Ammon's horn (tissue), 1 donor: ENCODE results near the gene ZNRF2.
"Not testable (repeated sequence)": the region's sequence is repeated elsewhere in the genome, so short reads cannot be mapped to it uniquely, and the experiment has no call there.

Experiments used
- DNase-seq: peaks from one replicate; pipeline ENCODE4 v3.0.0-alpha.2; 2016; ENCODE audit warnings: low spot score

Gene ZNRF2

DNA sequence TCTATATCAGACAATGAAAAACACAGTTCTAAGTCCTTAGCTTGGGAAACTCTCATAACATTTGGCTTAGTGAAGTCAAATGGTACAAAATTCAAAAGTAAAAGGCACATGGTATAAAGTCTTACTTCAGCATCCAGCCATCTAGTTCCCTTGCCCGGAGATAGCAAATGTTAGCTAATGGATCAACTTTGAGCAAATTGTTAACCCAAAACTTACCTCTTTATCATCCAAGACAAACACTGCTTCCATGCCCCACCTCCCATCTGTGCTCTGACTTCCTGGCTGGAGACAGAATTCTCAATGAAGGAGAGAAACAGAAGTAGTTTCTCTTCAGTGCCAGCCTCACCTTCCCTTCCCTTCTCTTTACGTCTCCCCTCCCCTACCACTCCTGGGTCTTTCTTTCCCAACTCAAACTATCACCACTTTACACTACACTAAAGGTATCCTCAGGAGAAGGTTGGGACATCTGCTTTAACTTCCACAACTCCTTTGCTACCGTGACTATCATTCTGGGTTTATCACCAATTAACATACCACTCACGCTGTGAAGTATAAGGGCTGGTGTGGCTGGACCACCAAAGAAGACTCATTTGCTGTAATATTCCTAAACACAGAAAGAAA lies 21.2 kb upstream of the ZNRF2 start:
- DNase-seq, result no peak

DNA sequence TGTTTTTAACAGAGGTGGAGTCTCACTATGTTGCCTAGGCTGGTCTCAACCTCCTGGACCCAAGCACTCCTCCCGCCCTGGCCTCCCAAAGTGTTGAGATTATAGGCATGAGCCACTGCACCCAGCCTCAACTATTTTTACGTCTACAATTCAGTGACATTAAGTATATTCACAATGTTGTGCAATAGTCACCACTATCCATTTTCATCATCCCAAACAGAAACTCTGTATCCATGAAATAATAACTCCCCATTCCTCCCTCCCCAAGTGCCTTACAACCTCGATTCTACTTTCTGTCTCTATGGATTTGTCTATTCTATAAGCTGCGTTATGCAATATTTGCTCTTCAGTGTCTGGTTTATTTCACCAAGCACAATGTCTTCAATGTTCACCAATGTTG lies 20.3 kb upstream of the ZNRF2 start:
- DNase-seq, result no peak

- DNase-seq, result not testable (repeated sequence)
These were observed 19.2 kb upstream of the ZNRF2 start for GRCh38 chr7:30265189-30265588.

DNA sequence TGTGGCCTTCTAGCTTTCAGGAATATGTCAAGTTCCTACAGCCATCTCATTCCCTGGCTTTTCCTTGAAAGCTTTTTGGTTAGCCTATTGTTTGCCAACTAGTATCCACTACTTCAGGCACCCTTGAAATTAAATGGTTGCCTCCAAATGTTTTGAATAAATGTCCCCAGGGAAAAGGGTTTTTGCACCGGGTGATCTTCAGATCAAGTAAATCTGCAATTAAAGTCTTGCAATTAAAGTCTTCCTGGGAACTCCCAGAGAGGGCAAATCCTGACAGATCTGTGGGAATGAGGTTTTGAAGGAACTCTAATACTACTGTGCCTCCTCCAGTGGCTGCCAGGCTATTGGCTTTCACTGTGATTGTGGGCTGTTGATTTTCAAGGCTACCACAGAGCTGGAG lies 17.7 kb upstream of the ZNRF2 start:
- DNase-seq, result no peak

GRCh38 chr7:30268586-30268985 lies 15.8 kb upstream of the ZNRF2 start:
- no peak for DNase-seq

DNA sequence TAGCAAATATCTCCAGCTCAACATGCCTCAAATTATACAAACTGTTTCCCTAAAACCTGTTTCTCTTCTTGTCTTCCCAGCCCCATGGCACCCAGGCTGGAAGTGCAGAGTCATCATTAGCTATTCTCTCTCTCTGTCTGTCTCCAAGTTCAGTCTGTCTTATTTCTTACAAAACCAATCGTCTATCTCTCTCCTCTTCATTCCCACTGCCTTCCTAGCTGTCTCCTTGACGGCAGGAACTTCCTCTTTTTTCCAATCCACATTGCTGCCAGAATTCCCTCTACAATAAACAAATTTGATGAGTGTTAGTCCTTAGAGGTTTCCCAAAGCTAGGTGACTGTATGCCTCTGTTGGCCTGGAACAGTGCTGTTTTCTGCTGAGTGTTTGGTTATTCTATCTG lies 14.9 kb upstream of the ZNRF2 start:
- DNase-seq, result no peak

GRCh38 chr7:30270921-30271320 lies 13.5 kb upstream of the ZNRF2 start:
- DNase-seq, result no peak

DNA sequence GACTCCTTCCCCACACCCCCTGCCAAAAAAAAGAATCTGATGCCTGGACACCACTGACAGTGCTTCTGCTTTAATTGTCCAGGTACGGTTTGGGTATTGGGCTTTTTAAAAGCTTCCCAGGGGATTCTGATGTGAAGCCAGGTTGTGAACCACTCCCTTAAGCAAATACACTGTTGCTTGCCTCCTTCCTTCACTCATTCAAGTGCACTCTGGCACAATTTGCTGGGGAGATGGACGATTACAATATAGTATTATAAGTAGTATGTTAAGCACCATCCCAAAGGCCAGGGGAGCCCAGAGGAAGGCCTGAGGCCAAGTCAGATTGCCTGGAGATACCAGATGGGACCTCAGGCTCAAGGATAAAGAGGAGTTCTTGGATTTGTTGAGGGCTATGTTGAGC lies 12.3 kb upstream of the ZNRF2 start:
- DNase-seq, result no peak

GRCh38 chr7:30273552-30273951 lies 10.8 kb upstream of the ZNRF2 start:
- DNase-seq, result no peak

DNA sequence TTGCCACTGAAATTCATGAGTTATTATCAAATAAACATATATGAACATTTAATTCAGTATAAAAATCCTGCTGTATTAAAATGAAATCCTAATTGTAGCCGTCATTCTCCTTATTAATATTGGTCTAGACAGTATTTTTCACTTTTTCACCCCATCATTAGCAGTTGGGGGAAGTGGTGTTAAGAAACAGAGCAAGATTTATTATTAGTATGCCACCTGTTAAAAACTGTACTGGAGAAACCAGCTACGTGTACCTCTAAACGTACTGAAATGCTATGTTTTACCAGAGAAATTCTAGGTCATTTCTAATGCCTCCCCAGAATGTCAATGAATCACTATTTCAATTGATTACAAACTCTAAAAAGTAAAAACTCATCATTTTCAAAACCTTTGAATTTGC lies 9.8 kb upstream of the ZNRF2 start:
- DNase-seq, result no peak

GRCh38 chr7:30276203-30276900 lies 8.0 kb upstream of the ZNRF2 start:
- peak; percentile 84 for DNase-seq

DNA sequence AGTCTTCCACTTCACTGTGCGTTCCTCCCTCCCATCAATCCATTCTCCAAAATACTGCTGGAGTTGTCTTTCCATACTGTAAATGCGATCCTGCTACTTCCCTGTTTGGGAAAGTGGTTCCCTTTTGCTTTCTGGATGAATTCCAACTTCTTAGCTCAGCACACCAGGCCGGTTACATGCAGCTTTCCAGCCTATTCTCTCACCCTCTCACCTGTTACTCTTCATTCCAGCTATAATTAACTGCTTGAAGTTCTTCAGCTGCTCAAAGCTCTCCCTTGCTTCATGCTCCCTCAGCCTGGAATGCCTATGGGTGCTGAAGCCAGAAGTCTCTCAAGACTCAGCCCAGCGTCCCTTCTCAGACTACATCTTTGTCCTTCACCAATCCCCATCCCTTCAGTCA lies 6.0 kb upstream of the ZNRF2 start:
- no peak for DNase-seq

DNA sequence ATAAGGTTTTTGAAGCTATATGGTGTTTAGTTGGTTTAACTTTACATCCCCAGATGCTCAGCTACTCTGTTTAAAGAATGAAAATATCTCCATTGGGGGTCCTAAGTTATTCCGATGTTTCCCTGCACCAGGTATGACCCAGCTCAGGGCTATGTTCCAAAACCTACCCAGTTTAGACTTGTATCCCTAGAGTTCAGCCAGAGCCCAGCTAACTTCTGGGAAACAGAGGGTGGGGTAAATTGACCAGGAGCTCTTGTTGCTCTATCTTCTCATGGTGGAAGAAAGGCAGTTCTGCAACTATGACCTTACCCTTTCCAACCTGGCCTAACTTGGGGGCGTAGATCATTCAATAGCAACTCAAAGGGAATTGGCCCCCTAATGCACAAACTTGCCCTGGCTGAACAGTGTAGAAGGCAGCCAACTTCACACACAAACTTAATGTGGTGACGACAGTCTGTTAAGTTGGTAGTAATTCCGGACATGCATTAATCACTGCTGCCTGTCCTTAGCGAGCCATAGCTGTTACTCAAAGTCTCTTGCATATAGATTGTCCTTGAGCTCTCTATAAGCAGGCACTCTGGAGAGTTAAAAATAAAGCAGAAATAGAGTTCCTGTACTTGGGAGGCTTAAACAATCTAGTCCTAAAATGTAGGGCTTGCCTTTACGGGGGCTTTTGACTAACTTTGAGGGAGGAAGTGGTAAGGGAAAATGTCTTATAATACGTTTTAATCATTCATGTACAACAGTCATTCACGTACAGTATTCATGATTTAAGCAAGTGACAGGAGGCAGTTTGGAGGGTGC lies 5.3 kb upstream of the ZNRF2 start:
- DNase-seq, result no peak

DNA sequence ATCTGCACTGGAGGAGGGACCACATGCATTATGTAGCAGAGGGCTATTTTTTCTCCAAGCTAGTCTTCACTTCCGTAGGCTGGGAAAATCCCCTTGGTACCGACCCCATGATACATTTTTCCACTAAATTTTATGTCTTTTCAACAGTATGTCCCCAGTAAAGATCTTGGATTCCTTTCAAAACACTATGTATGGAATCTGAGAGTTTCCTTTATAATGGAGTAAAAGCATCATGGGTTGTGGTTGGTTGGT lies 4.8 kb upstream of the ZNRF2 start:
- DNase-seq, result no peak

- no peak for DNase-seq
These were observed 3.8 kb upstream of the ZNRF2 start for GRCh38 chr7:30280631-30281030.

GRCh38 chr7:30281263-30281662 lies 3.1 kb upstream of the ZNRF2 start:
- no peak for DNase-seq

DNA sequence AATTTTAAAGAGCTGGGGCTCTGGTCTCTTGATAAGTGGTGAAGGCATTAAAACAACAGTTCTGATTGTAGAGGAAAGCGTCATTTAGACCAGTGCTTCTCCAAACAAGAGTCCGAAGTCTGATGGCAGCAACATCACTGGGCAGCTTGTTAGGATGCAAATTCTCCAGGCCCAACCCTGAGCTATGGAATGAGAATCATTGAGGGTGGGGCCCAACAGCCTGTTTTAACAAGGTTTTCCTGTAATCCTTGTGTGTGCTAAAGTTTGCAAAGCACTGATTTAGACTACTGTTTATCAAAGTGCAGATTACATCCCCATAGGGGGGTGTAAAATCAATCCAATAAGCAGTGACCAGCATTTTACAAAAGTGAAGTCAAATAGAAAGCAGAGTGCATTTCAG lies 2.6 kb upstream of the ZNRF2 start:
- no peak for DNase-seq

DNA sequence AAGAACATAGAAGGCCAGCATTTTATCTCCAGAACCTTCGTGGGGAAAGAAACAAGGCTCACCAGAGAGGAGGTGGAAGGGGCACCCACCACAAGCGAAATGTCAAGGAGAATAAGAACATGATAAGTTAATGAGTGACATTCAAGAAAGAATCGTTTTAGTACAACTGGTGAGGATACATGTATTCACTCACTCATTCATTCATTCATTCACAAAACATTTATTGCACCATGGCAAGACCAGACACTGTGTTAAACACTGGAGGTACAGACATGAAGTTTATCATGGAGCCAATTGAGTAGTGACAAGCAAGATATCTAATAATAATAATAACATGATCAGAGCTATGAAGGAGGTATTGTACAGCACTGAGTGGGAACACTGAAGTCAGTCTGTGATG lies 1.7 kb upstream of the ZNRF2 start:
- no peak for DNase-seq

DNA sequence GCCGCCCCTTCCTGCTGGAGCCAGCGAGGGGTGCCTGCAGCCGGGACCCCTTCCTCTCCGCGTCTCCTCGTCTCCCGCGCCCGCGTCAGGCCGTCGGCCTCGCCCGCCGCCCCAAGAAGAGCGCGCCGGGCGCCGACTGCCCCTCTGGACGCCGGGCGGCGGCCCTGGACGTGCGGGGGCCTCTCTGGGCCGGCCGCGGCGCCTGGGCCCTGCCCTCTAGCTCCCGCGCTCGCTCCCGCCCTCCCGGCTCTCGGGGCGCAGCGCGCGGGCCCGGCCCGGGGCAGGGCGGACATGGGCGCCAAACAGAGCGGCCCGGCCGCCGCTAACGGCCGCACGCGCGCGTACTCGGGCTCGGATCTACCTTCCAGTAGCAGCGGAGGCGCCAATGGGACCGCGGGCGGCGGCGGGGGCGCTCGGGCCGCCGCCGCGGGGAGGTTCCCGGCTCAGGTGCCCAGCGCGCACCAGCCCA lies 704 bp downstream of the ZNRF2 start:
- DNase-seq, result no peak

- peak; percentile 30 for DNase-seq
These were observed 1.3 kb downstream of the ZNRF2 start for GRCh38 chr7:30285536-30286284.

- no peak for DNase-seq
These were observed 2.4 kb downstream of the ZNRF2 start for GRCh38 chr7:30286749-30287148.

DNA sequence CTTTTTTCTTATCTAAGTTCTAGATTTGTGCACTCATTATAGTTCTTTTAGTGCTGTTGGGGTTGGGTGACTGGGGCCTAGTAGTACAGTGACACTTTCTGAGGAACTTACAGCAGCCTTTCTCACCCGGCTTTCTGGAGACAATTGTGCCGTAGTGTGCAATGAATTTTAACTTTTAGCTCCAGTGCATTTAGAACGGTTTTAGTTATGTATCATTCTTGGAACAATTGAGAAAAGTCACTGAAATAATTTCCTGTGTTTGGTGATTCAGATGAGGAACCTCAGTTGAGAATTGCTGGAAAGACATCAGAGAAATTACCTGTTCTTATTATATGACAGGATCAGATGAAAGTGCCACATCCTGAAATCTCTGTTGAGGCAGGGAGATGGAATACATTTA lies 3.2 kb downstream of the ZNRF2 start:
- not testable (repeated sequence) for DNase-seq

GRCh38 chr7:30289634-30290033 lies 5.2 kb downstream of the ZNRF2 start:
- not testable (repeated sequence) for DNase-seq
